Ureter (tissue), 1 donor: Measurements from ENCODE around the gene TNFRSF17. TPM values are rescaled to one million over a fixed set of nuclear protein-coding genes. Genes with fewer than 3 reads are reported as not detected.

ENCODE experiments used
- DNase-seq: peaks from one replicate; pipeline ENCODE4 v3.0.0-alpha.2; 2020; ENCODE audit warnings: low spot score
- total RNA-seq: library from RNA; stranded (reverse); gene quantifications from one replicate; pipeline ENCODE4 v1.2.4, GENCODE V29; 2023
- donor health status: DM: yes; HTN: yes; CAD: no.

Gene TNFRSF17
- total RNA-seq, 1 donor from 2014 or later = 2.2 TPM

DNA sequence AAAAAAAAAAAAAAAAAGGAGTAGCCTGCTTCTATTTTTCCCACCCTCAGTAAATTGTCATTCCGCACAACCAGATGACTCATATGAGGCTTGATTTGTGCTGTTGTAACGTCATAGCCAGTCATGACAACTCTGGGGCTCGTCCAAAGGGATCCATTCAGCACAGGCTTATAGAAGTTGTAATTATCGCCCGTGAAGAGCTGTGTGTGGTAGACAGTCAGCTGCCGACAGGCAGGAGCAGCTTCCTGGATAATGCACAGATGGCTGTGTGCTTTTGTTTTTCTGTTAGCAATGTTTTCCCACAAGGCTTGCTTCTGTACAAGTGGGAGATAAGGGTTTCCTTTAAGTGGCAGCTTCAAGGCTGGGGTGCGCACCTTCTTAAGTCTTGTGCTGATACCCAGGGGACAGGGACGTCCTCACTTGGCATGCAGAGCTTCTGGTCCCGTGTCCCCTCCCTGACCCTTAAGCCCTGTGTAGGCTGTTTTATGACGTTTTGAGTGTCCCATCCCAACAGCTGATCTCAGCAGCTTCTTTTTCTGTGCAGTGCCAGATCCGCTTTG, 37.5 kb downstream of the TNFRSF17 start:
- DNase-seq = no peak

DNA sequence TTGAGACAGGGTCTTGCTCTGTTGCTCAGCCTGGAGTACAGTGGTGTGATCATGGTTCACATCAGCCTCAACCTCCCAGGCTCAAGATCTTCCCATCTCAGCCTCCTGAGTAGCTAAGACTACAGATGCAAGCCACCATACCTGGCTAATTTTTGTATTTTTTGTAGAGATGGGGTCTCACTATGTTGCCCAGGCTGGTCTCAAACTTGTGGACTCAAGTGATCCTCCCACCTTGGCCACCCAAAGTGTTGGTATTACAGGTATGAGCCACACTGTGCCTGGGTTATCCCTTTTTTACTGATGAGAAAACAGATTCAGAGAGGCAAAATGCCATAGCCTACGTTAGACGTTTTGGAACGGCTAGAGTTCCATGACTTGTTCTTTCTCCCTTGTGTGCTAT, 41.6 kb downstream of the TNFRSF17 start:
- DNase-seq = no peak

DNA sequence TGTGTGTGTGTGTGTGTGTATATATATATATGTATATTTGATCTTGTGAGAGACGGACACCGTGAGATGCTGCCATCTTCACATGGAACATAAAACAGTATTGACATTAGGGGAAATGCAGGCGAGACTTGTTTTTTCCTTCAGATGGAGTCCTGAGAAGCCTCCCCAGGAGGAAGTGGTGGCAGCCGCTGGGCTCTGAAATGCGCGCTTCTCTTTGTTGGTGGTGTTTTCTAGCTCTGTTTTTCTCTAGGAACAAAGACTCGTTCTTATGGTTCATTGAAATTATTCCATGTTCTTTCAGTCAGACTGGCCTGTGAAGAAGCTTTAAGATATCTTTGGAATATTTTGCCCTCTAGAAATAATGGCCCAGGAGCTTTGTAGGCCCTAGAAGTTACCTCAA, 44.5 kb downstream of the TNFRSF17 start:
- DNase-seq = no peak

DNA sequence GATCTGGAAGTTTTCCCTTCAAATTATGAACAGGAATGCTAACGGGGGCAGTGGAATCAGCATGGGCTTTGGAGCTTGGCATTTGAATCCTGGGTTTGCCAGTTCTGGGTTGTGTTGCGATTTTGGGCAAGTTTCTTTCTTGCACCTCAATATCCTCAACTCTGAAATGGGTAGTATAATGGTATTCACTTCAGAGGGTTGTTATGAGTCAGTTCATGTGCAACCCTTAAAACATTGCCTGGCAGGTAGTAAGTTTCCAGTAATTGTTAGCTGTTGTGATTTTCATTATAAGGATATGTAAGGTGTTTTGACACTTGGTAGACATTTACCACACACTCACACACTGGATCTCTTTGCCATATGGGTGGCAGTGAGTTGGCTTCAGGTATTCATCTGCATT, 44.9 kb downstream of the TNFRSF17 start:
- DNase-seq = no peak

DNA sequence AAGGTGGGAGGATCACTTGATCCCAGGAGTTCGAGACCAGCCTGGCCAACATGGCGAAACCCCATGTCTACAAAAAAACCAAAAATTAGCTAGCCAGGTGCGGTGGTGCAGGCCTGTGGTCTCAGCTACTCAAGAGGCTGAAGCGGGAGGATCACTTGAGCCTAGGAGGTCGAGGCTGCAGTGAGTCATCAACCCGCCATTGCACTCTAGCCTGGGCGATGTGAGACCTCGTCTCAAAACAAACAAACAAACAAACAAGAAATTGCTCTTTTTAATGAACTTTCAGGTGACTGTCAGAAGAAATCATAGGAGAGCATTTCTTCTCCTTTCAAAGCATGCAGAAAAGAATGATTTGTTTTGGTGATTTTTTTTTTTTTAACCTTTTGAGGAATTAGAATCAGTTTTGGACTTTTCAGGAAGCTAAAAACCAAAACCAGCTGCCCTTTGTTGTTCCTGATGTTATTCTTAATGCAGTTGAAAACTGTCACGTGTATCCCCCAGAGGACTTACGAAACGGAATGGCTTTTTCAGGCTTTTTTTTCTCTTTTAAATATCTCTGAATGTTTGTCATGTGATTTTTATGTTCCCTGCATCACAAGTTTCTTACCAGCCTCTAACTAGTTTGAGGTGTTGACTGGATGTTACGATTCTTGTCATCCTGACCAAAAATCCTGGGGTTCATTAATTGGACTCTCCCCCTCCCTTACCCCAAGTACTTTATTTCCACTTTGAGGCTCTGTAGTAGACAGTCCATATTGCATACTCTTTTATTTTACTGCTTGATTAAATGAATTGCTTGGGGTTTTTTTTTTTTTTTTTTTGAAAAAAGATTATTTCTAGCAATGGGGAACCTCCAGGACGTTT, 45.6 kb downstream of the TNFRSF17 start:
- no peak for DNase-seq

DNA sequence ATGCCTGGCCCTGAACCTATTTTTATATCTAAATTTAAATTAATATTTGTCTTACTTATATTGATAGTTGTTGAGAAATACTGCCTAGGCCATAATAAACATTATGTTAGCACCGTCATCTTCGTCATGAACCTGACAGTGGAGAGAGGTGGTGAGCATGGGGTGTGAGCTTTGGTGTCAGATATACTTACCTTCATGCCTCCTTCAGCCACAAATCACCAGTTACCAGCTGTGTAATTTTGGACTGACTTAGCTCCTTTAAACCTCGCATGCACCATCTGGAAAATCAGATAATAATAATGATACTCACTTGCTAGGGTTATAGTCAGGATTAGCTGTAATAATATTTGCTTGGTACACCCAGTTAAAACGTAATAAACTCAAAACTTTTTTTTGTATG, 46.6 kb downstream of the TNFRSF17 start:
- no peak for DNase-seq

DNA sequence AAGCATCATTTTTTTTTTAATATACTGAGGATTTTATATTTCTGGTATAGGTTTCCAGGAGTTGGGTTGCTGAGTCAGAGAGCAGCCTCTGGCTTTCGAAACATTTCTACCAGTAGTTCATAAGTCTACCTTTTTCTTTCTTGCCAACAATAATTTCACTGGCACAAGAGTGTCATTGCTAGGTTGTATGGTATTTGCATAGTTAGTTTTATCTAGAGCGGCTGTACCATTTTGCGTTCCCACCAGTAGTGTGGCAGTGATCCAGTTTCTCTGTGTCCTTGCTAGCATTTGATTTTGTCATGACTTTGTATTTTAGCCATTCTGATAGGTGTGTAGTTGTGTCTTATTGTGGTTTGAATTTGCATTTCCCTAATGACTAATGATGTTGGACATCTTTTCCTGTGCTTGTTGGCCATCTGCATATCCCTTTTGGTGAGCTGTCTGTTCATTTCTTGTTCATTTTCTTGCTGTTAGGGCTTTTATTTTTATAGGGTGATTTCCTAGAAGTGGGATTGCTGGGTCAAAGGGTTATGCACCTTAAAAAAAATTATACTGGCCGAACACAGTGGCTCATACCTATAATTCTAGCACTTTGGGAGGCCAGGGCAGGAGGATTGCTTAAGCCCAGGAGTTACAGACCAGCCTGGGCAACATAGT, 51.4 kb downstream of the TNFRSF17 start:
- no peak for DNase-seq

DNA sequence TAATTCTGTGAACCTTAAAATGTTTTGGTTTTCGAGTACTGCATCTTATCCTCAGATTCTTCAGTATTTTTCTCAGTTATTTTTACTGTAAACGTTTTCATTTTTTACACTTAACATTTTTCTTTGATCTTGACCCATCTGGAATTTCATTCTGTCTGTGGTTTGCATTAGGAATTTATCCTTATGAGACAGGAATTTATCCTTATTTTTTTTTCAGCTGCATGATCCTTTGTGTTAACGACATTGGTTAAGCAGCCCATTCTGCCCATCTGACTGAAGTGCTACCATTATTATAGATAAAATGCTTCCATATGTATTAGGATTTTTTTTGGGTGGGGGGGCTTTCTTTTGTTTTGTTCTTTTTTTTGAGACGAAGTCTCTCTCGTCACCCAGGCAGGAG, 52.5 kb downstream of the TNFRSF17 start:
- DNase-seq = no peak

Other genes with a start within 250 kb of the TNFRSF17 start
- gene TXNDC11, start 222.4 kb upstream of the TNFRSF17 start, total RNA-seq = 49.9 TPM
- gene ZC3H7A, start 168.0 kb upstream of the TNFRSF17 start, total RNA-seq = 64.1 TPM
- gene RSL1D1, start 113.7 kb upstream of the TNFRSF17 start, total RNA-seq = 170 TPM
- 134 TPM for gene GSPT1, start 49.3 kb upstream of the TNFRSF17 start, total RNA-seq
- 32.2 TPM for gene NPIPB2, start 23.2 kb upstream of the TNFRSF17 start, total RNA-seq
- gene SNX29, start 11.5 kb downstream of the TNFRSF17 start, total RNA-seq = 53.7 TPM